RKO (cell line): ENCODE data around the gene KIAA1958.
"Not testable (repeated sequence)": the region's sequence is repeated elsewhere in the genome, so short reads cannot be mapped to it uniquely, and the experiment has no call there.

Experiments
- DNase-seq: peaks from one replicate; pipeline ENCODE4 v3.0.0-alpha.2; 2016; ENCODE audit warnings: low spot score

Gene KIAA1958

DNA sequence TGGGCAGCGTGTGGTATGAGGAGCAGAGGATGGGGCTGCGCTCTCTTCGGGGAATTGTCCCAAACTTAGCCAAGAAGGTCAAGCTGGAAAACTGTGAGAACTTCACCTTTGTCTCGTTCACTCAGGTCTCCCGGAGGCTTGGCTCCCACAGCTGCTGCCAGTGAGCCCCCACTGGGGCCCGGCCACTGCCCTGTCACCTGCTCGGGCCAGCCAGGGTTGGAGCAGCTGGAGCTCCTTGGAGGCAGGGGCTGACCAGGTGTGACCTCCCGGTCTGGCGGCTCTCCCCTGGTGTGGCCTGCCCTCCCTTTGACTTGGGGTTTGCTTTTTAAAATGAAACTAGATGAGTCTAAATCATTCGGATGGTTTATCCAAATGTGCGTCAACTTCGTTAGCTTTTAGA is 173.3 kb downstream of the KIAA1958 start:
- no peak for DNase-seq

DNA sequence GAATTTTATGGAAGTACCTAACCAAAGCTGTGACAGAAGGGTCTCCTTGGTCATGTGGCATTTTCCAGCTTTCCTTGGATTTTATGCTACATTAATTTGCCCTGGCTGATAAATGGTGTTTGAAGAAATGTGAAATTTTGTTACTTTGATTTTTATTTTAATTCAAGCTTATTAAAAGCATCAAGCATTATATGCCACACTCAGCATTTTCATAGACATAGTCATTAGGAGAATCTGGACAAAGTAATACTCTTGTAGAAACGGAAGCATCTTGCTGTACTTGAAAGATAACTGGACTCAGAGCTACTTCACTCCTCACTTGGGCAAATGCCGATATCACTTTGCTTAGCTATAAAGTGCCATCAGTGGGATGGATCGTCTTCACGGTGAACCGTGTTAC is 177.1 kb downstream of the KIAA1958 start:
- no peak for DNase-seq

DNA sequence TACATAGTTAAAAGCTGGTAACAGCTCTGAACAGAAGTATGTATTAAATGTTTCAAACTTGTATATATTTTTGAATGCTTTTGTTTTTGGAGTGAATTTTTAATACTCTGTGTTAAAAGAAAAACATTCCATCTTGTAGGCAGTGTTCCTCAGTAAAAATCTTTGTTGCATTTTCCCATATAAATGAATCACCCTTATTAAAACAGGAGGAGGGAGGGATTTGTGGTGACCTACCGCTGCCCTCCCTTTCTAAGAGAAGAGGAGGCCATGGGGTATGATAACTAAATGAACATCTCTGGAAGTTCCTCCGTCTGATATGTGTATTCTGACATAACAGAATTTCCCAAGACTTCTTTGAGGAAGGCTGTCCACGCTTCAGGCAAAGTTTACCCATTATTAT is 177.9 kb downstream of the KIAA1958 start:
- DNase-seq: no peak

DNA sequence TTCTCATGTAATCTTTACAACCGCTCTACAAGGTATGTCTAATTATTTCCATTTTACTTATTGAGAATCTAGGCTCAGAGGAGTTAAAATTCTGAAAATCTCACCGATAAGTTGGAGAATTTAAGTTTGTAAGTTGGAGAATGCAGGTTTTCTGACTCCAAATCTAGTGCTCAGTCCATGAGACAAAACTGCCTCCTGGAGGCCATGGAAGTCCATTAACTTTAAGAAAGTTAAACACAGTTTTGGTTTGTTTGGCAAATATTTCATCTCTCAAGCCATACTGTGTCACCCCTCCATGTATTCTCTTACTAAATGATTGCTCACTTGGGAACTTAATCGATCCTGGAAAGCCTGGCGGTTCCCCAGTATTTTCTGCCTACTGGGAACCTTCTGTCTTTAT is 178.7 kb downstream of the KIAA1958 start:
- no peak for DNase-seq

DNA sequence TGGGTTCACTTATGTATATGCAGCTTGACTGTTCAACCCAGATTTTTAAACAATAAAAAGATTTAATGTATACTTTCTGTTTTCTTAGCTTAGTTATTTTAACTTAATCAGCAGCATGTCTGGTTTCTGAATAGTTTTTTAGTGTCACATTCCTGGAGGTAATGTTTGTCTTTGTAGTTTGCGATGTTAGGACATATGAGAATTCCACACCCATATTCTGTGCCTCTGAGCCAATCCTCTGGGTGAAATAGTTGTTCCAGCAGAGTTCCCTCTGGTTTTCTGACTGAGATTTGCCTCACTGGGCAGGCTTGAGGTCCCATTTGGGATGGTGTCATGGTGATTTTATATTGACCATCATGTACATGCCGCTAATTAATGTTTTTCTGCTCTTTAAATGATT is 182.7 kb downstream of the KIAA1958 start:
- DNase-seq: no peak

DNA sequence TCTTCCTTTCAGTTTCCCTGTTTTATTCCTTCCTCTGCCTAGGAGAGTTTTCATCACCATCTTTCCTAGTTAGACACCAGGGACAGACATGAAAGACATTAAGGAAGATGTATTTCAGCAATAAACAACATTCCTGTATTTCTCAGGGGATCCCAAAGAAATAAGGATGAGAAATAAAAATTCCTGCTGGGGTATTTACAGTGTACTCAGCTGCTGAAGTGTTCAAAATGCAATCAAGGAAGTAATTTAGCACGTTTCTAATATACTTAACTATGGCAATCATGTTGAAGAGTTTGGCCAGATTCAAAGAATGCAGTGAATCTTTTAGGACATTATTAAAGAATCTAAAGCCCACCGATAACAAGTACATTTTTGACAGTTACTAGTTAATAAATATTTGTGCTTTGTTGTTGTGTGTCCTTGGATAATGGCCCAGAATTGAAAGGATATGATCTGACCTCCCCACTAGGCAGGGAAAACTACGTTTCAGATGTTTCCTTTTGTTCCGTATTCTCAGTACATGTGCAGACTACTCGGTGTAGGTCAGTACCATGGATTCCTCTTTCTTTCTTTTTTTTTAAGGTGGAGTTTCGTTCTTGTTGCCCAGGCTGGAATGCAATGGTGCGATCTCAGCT is 184.5 kb downstream of the KIAA1958 start:
- no peak for DNase-seq

DNA sequence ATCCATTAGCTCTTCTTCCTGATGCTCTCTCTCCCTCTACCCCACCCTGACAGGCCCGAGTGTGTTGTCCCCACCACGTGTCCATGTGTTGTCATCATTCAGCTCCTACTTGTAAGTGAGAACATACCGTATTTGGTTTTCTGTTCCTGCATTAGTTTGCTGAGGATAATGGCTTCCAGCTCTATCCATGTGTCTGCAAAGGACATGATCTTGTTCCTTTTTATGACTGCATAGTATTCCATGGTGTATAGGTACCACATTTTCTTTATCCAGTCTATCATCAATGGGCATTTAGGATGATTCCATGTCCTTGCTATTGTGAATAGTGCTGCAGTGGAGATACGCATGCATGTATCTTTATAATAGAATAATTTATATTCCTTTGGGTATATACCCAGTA is 186.6 kb downstream of the KIAA1958 start:
- not testable (repeated sequence) for DNase-seq

DNA sequence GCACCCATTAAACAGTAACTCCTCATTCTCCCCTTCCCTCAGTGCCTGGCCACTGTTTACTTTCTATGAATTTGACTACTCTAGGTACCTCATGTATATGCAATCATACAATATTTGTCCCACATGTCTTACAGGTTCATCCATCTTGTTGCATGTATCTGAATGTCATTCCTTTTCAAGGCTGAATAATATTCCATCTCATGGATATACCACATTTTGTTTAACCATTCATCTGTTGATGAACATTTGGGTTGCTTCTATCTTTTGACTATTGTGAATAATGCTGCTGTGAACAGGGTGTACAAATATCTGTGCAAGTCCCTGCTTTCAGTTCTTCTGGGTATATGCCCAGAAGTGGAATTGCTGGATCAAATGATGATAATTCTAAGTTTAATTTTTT is 190.4 kb downstream of the KIAA1958 start:
- DNase-seq: no peak

DNA sequence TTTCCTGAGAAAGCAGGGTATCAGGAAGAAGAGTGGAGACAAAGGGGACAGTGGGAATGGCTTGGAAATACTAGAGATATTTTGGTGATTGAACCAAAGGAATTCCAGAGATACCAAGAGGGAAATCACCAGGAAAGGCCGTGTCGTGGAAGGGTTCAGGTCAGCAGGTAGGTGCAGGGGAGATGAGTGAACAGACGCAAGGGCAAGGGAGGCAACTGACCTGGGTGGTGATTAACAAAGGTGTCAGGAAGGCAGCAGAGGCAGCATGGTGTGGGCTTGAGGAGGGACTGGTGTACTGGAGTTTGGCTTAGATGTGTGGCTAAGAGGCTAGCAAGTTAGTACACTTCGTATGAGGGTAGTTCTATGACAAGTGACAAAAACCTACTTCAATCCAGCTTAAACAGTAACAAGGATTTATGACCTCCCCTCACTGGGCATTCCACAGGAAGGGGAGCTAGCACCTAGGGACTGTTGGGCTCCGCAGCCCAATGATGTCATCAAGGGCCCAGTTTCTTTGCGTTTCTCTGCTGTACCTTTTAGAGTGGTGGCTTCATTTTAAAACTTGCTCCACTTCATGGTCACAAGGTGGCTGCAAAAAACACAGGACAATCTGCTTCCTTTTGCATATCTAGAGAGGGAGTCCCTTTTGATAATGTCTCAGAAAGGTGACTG is 194.2 kb downstream of the KIAA1958 start:
- DNase-seq: no peak

DNA sequence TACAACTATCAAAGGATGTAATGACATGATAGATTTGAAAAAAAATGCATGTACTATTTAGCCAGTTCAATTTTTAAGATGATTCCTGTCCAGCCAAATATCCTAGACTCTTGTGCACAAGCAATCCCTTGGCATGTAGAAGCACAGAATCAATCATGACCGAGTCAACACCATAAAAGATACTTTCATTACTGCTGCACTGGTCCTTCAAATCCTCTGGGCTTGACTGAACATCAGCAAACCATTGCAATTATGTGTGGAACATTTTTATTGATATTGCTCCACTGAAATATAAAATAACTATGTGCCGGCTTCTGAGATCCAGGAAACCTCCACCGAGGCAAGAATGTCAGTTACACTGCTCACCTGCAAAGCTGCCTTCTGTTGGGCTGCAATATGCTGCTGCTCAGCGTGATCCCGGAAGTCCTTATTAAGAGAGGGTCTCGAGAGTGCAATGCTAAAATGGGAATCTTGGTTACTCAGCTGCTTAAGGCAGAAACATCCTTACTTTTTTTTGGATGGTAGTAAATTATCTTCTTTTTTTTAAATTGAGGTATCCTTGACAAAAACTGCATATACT is 202.6 kb downstream of the KIAA1958 start:
- DNase-seq: no peak

DNA sequence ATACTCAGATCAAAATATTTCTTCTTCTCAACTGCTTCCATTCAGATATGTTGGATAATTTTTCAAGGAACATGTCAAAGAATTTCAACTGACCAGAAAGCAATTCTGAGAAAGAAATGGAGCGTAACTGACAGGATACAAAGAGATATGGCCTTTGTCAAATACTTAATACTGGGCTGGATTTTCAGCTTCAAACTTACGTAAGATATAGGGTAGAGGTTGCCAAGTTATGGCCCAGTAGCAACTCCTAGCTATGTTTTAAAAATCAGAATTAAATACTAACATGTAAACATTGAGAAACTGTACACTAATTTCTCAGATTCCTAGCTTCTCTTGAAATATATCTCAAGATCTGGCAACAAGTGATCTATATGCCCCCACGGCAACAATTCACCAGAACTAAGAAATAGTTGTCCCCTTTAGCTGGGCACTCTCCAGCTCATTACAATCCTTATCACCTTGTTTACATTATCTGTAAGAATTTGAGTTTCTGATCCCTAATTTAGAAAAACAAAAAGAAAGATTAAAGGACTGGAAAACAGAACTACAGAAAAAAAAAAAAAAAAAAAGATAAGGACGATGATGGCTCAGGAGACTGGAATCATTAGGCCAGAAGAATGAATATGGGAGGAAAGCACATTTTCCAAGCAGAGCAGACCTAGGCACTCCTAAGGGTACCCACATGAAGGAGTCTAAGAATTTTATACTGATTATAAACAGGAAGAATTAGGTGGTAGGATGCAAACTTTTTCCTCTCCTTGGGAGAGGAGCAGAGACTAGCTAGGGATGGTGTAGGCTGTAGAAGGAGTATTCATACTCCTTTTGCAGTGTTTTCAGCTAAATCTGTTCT is 208.3 kb downstream of the KIAA1958 start:
- DNase-seq: no peak

DNA sequence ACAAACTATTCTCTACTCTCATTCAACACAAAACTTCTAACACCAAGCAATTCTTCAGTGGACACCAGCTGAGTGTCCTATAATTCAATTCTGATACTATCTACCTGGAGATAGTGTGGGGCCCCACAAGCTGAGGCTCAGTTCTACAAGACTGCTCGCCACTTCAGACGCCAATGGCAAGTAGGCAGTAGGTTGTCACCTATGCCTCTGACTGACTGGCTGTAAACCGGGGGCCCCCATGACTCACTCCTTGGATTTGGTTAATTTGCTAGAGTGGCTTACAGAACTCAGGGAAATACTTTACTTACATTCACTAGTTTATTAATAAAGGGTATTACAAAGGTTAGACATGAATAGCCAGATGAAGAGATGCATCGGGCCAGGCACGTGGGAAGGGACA is 209.8 kb downstream of the KIAA1958 start:
- no peak for DNase-seq

DNA sequence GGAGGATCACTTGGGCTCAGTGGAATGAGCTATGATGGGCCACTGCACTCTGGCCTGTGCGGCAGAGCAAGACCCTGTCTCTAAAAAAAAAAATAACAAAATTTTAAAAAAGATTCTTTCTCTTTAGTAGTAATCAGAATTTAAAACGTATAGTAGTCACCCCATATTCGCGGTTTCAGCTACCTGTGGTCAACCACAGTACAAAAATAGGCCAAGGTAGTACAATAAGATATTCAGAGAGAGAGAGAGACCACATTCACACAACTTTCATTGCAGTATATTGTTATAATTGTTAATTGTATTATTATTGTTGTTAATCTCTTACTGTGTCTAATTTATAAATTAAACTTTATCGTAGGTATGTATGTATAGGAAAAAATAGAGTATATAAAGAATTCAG is 212.6 kb downstream of the KIAA1958 start:
- DNase-seq: no peak

DNA sequence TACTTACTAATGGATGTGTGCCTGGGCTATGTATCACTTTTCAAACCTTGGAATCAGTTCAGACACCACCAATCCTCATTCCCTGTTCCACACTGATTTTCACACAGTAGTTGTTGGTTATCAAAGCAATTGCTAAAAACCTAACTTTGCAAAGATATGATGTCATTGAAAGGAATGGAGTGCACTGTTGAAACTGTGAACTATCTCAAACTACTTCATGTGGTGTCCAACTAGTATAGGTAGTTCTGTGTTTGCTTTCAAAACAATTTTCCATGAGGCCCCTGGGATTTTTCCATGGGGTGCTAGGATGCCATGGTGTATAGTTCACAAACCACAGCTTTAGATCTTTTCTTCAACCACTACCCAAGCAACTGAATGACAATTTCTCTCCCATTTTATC is 213.5 kb downstream of the KIAA1958 start:
- no peak for DNase-seq

DNA sequence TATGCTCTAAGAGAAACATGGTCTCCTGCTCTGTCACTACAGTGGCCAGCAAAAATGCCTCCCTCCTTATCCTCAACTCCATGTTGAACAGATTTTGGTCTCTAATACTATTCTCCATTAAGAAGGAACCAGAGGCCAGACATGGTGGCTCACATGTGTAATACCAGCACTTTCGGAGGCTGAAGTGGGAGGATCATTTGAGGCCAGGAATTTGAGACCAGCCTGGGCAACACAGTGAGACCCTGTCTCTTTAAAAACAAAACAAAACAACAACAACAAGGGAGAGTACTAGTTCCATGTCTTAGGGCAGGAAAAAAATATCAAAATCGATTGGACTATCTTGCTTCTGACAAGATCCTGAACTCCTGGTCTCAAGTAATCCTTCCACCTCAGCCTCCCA is 216.7 kb downstream of the KIAA1958 start:
- DNase-seq: no peak

DNA sequence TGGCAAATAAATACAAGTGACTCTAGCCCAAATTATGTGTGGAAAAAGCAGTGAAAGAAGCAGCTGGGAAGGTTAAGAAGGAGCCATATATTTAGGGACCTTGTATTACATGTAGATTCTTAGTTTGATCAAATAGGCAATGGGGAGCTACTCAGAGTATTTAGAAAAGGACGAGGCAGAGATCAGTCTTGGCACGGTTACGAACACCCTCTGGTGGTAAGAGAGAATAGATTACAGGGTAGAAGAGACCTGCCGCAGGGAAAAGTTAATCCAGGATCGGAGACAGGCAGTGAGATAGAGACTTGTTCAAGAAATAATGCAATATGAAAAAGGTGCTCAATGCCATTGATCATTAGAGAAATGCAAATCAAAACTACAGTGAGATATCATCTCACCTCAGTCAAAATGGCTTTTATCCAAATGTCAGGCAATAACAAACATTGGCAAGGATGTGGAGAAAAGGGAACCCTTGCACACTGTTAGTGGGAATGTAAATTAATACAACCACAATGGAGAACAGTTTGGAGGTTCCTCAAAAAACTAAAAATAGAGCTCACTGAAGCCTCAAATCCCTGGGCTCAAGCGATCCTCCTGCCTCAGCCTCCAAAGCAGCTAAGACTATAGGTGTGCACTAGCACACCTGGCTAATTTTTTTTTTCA is 219.3 kb downstream of the KIAA1958 start:
- peak; percentile 29 for DNase-seq

DNA sequence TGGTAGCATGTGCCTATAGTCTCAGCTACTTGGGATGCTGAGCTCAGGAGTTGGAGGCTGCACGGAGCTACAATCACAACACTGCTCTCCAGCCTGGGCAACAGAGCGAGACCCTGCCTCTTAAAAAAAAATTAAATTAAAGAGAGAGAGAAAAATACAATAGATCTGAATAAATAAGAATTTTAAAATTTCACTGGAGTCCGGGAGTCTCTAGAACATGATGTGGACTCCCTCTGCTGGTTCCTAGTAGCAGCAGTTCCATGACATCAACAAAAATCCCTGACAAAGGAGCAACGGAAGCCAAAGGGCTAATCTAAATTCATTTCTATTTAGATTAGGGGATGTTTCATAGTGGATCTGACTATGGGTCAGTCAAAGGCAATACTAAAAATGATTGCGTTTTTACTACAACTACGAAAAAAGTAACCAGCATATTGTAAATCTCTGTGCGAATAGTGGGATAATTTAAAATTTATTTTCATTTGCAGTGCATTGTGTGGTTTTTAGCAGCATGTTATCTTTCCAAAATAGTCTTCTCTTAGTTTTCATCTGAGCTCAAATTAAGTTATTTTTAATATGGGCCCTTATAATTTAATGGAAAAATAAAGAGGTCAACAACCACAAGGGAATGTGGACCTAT is 224.5 kb downstream of the KIAA1958 start:
- DNase-seq: peak; percentile 75

DNA sequence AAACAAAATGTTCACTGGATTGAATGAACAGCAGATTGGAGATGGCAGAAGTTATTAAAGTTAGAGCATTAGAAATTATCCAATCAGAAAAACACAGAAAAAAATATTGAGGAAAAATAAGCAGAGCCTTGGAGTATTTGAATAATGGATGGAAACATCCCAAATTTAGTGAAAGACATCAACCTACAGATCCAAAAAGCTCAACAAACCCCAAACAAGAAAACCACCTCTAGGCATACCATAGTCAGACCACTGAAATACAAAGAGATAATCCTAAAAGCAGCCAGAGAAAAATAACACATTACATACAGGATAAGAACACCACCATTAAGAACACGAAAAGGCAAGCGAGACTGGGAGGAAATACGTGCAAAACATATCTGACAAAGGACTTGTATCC is 226.1 kb downstream of the KIAA1958 start:
- no peak for DNase-seq

DNA sequence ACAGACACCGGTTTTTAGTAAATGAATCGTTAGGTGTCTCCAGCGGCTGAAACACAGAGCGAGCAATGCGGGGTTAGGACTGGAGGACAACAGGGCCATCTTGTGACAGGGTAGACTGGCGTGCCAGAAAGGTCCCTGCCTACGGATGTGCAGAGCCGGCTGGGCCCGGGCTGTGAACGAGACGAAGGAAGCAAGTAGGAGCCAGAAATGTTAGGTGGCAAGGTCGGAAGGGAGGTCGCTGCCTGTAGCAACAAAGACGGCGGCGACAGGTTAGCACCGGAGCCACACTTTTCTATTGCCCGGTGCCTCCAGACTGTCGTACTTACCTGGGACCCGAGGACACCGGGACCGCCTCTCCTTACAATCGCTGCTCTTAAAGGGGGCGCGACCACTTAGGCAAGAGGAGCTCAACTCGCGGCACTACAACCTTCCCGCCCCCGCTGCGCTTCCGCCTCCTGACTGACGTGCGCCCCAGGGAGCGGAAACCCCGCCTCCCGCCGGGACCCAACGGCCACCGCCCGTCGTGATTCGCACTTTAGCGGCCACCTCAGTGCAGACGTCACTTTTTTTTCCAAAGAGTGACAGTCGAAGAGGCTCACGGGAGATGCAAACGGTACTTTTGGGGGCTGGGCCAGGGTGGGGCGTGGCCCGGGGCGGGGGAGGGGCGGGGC is 231.2 kb downstream of the KIAA1958 start, which contains the start of gene INIP:
INIP (minus strand) TSS at position 457 of the 671 bp plus-strand sequence. CDS start 1,632 bp downstream, outside the sequence.
- DNase-seq: peak; percentile 98
